K562 (cell line): ENCODE data around the gene HNRNPH1. TPM values are rescaled to one million over a fixed set of nuclear protein-coding genes. Genes with fewer than 3 reads are reported as not detected.

Source experiments
- CEBPB ChIP-seq: fragments of 450-650 bp; IDR thresholded peaks from 2 replicates; pipeline ENCODE4 v1.6.1; 2016; ENCODE audit warnings: missing genetic modification characterization, missing compliant biosample characterization
- DPF2 ChIP-seq: fragments of 450-650 bp; IDR thresholded peaks from 2 replicates; pipeline ENCODE4 v1.6.1; 2016
- FOS ChIP-seq: IDR thresholded peaks from 3 replicates; pipeline ENCODE4 v1.6.1; 2011; ENCODE audit not compliant: insufficient read length; ENCODE audit errors: extremely low read depth
- HEY1 ChIP-seq: fragments of 250-450 bp; sonication (Bioruptor Pico); IDR thresholded peaks from 2 replicates; pipeline ENCODE4 v1.5.0; 2020; ENCODE audit warnings: mild to moderate bottlenecking, moderate library complexity, borderline replicate concordance
- MAFF ChIP-seq: IDR thresholded peaks from 2 replicates; pipeline ENCODE4 v1.6.1; 2012; ENCODE audit warnings: low read length, improper control_type of control experiment
- MTA3 ChIP-seq: fragments of 450-650 bp; formaldehyde crosslinking; IDR thresholded peaks from 2 replicates; pipeline ENCODE4 v1.6.1; 2017; ENCODE audit warnings: mild to moderate bottlenecking, borderline replicate concordance
- PHF20 ChIP-seq: fragments of 450-650 bp; IDR thresholded peaks from 2 replicates; pipeline ENCODE4 v1.6.1; 2018; ENCODE audit not compliant: partially characterized antibody
- RBM22 ChIP-seq: fragments of 200-400 bp; formaldehyde crosslinking; IDR thresholded peaks from 2 replicates; pipeline ENCODE4 v1.6.1; 2018; ENCODE audit warnings: low read length, low read depth; ENCODE audit not compliant: poor library complexity, severe bottlenecking
- SIN3A ChIP-seq, 2 experiments: fragments of 150-350 bp in 1 of 2; IDR thresholded peaks; 2 replicates each; pipeline ENCODE4 v1.6.1; 2011 to 2016; ENCODE audit warnings: borderline replicate concordance in 2 of 2, low read depth in 2 of 2, low read length in 2 of 2, mild to moderate bottlenecking in 2 of 2, moderate library complexity in 2 of 2; ENCODE audit not compliant: control insufficient read depth in 1 of 2
- ZNF212 ChIP-seq: fragments of 450-650 bp; formaldehyde crosslinking; IDR thresholded peaks from 2 replicates; pipeline ENCODE4 v1.4.0; 2020; ENCODE audit warnings: mild to moderate bottlenecking
- ZNF584 ChIP-seq: fragments of 200-800 bp; sonication (Bioruptor generic); IDR thresholded peaks from 2 replicates; pipeline ENCODE4 v1.6.1; 2016; ENCODE audit warnings: low read depth, mild to moderate bottlenecking, missing genetic modification characterization, missing compliant biosample characterization
- polyA plus RNA-seq, 8 experiments: library from polyadenylated mRNA; depleted of rRNA in 4 of 8; stranded (reverse) in 5 of 8; unstranded in 3 of 8; fragments of >200 nt; fragmentation: Nextera tagmentation in 2 of 8; fragmentation: Illumina TruSeq in 1 of 8; extraction: Ambion mirVana in 2 of 8; extraction: Trizol in 1 of 8; gene quantifications; 2 replicates each; pipeline versions ENCODE4 v1.2.1 to v1.2.3, GENCODE V29; 2011 to 2014; ENCODE audit warnings: inconsistent platforms in 1 of 8, missing spikeins in 1 of 8
- total RNA-seq, 7 experiments: library from RNA; depleted of rRNA in 6 of 7; stranded (reverse); fragments of >200 nt in 6 of 7; fragmentation: Illumina TruSeq in 2 of 7; extraction: Trizol in 2 of 7; gene quantifications; 2 replicates each; pipeline versions ENCODE4 v1.2.1 to v1.2.3, GENCODE V29; 2011 to 2021; ENCODE audit warnings: low replicate concordance in 1 of 7
- TF ChIP-seq, protein P1 (sequence below): sonication (generic); formaldehyde crosslinking; IDR thresholded peaks from 2 replicates; pipeline ENCODE4 v1.8.1; 2023; ENCODE audit warnings: mild to moderate bottlenecking, missing genetic modification reagents, moderate library complexity
- TF ChIP-seq, protein P2 (sequence below): fragments of 200-800 bp; sonication (Bioruptor generic); IDR thresholded peaks from 2 replicates; pipeline ENCODE4 v1.6.1; 2016; ENCODE audit warnings: missing genetic modification characterization, missing compliant biosample characterization
- TF ChIP-seq, protein P3 (sequence below): fragments of 250-450 bp; sonication (Bioruptor Pico); IDR thresholded peaks from 2 replicates; pipeline ENCODE4 v1.4.0; 2020; ENCODE audit warnings: mild to moderate bottlenecking, moderate library complexity
- TF ChIP-seq, protein P4 (sequence below): fragments of 450-650 bp; formaldehyde crosslinking; IDR thresholded peaks from 2 replicates; pipeline ENCODE4 v1.4.0; 2022; ENCODE audit warnings: missing genetic modification characterization

The HNRNPH1 gene
- total and polyA plus RNA-seq, 9 of the 15 experiments (the other 6 are each of a cell fraction or from before 2014, with no cell fraction given): 103 to 656 (median 561) TPM

DNA sequence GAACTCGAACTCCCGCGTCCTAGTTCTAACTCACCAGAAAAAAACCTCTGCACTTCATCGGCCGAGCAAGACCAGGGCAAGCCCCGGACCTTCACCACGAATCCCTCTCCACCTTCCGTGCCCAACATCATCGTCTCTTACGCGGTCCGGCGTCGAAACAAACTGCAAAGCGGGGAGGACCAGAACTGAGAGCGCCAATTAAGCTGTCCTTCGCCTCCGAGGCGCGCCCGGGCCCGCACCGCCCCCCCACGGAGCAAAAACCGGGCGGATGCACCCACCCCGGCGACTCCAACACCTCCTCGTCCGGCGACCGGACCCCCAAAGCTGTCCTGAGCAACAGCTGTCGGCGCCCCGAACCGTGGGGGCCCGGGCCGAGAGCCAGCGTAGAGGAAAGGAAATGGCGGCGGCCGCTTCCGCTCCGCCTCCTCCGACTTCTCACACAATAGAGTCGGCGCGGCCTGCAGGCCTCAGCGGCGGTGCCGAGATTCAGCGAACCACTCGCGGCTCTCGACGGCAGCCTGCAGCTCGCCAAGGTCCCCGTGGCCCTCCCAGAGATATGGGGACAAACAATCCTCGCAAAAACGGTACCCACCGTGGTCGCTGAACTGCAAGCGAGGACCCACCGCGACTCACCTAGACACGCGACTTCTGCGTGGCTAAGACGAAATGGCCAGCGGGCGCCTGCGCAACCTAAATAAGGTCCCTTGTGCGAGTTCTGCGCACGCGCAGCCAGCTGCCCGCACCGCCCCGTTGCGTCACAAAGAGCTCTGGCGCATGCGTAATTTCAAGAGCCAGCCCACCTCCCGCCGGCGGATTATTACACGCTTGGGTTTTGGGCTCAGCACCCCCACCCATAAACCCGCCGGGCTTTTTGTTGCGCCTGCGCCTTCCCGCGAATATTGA is at the start of gene HNRNPH1 (continued):
- TF ChIP-seq DPF2: no peak
- TF ChIP-seq, protein P1, sequence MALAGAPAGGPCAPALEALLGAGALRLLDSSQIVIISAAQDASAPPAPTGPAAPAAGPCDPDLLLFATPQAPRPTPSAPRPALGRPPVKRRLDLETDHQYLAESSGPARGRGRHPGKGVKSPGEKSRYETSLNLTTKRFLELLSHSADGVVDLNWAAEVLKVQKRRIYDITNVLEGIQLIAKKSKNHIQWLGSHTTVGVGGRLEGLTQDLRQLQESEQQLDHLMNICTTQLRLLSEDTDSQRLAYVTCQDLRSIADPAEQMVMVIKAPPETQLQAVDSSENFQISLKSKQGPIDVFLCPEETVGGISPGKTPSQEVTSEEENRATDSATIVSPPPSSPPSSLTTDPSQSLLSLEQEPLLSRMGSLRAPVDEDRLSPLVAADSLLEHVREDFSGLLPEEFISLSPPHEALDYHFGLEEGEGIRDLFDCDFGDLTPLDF (CRISPR knock-in tag): peak; percentile 72; the same call in 1 of the 2 replicates
- peak; percentile 95 for TF ChIP-seq CEBPB (tag)
- no peak for TF ChIP-seq FOS
- TF ChIP-seq ZNF212: no peak
- no peak for TF ChIP-seq MAFF
- TF ChIP-seq, protein P2, sequence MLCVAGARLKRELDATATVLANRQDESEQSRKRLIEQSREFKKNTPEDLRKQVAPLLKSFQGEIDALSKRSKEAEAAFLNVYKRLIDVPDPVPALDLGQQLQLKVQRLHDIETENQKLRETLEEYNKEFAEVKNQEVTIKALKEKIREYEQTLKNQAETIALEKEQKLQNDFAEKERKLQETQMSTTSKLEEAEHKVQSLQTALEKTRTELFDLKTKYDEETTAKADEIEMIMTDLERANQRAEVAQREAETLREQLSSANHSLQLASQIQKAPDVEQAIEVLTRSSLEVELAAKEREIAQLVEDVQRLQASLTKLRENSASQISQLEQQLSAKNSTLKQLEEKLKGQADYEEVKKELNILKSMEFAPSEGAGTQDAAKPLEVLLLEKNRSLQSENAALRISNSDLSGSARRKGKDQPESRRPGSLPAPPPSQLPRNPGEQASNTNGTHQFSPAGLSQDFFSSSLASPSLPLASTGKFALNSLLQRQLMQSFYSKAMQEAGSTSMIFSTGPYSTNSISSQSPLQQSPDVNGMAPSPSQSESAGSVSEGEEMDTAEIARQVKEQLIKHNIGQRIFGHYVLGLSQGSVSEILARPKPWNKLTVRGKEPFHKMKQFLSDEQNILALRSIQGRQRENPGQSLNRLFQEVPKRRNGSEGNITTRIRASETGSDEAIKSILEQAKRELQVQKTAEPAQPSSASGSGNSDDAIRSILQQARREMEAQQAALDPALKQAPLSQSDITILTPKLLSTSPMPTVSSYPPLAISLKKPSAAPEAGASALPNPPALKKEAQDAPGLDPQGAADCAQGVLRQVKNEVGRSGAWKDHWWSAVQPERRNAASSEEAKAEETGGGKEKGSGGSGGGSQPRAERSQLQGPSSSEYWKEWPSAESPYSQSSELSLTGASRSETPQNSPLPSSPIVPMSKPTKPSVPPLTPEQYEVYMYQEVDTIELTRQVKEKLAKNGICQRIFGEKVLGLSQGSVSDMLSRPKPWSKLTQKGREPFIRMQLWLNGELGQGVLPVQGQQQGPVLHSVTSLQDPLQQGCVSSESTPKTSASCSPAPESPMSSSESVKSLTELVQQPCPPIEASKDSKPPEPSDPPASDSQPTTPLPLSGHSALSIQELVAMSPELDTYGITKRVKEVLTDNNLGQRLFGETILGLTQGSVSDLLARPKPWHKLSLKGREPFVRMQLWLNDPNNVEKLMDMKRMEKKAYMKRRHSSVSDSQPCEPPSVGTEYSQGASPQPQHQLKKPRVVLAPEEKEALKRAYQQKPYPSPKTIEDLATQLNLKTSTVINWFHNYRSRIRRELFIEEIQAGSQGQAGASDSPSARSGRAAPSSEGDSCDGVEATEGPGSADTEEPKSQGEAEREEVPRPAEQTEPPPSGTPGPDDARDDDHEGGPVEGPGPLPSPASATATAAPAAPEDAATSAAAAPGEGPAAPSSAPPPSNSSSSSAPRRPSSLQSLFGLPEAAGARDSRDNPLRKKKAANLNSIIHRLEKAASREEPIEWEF (CRISPR knock-in tag): no peak
- TF ChIP-seq RBM22: peak; percentile 100
- peak; percentile 89 for TF ChIP-seq MTA3
- TF ChIP-seq, protein P3, sequence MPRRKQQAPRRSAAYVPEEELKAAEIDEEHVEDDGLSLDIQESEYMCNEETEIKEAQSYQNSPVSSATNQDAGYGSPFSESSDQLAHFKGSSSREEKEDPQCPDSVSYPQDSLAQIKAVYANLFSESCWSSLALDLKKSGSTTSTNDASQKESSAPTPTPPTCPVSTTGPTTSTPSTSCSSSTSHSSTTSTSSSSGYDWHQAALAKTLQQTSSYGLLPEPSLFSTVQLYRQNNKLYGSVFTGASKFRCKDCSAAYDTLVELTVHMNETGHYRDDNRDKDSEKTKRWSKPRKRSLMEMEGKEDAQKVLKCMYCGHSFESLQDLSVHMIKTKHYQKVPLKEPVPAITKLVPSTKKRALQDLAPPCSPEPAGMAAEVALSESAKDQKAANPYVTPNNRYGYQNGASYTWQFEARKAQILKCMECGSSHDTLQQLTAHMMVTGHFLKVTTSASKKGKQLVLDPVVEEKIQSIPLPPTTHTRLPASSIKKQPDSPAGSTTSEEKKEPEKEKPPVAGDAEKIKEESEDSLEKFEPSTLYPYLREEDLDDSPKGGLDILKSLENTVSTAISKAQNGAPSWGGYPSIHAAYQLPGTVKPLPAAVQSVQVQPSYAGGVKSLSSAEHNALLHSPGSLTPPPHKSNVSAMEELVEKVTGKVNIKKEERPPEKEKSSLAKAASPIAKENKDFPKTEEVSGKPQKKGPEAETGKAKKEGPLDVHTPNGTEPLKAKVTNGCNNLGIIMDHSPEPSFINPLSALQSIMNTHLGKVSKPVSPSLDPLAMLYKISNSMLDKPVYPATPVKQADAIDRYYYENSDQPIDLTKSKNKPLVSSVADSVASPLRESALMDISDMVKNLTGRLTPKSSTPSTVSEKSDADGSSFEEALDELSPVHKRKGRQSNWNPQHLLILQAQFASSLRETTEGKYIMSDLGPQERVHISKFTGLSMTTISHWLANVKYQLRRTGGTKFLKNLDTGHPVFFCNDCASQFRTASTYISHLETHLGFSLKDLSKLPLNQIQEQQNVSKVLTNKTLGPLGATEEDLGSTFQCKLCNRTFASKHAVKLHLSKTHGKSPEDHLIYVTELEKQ (CRISPR knock-in tag): no peak
- peak; percentile 66 for TF ChIP-seq PHF20
- no peak for TF ChIP-seq ZNF584 (CRISPR knock-in tag)
- no peak for TF ChIP-seq HEY1
- TF ChIP-seq SIN3A (IDR thresholded peaks at IDR 0.05; ENCODE audit: borderline replicate concordance in 2 of 2, control insufficient read depth in 1 of 2, low read depth in 2 of 2, low read length in 2 of 2): peak; percentile 71 to 89; a peak in 2 of 4 replicates
- TF ChIP-seq, protein P4, sequence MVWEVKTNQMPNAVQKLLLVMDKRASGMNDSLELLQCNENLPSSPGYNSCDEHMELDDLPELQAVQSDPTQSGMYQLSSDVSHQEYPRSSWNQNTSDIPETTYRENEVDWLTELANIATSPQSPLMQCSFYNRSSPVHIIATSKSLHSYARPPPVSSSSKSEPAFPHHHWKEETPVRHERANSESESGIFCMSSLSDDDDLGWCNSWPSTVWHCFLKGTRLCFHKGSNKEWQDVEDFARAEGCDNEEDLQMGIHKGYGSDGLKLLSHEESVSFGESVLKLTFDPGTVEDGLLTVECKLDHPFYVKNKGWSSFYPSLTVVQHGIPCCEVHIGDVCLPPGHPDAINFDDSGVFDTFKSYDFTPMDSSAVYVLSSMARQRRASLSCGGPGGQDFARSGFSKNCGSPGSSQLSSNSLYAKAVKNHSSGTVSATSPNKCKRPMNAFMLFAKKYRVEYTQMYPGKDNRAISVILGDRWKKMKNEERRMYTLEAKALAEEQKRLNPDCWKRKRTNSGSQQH: peak; percentile 76; the same call in 1 of the 2 replicates
